ENCODE results near the gene DUSP1.

Gene DUSP1

DNA sequence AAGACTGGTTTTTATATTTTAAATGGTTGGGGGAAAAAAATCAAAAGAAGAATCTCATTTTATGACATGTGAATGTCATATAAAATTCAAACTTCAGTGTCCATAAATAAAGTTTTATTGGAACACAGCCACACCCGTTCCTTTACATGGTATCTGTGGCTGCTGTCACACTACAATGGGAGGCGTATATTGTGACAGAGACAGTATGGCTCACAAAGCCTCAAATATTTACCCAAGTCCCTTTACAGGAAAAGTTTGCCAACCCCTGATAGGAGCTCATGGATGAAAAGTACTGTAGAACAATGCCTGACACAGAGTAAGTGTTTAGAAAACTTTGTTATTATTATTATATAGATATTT lies 5.2 kb upstream of the DUSP1 start:
- no peak for DNase-seq

DNA sequence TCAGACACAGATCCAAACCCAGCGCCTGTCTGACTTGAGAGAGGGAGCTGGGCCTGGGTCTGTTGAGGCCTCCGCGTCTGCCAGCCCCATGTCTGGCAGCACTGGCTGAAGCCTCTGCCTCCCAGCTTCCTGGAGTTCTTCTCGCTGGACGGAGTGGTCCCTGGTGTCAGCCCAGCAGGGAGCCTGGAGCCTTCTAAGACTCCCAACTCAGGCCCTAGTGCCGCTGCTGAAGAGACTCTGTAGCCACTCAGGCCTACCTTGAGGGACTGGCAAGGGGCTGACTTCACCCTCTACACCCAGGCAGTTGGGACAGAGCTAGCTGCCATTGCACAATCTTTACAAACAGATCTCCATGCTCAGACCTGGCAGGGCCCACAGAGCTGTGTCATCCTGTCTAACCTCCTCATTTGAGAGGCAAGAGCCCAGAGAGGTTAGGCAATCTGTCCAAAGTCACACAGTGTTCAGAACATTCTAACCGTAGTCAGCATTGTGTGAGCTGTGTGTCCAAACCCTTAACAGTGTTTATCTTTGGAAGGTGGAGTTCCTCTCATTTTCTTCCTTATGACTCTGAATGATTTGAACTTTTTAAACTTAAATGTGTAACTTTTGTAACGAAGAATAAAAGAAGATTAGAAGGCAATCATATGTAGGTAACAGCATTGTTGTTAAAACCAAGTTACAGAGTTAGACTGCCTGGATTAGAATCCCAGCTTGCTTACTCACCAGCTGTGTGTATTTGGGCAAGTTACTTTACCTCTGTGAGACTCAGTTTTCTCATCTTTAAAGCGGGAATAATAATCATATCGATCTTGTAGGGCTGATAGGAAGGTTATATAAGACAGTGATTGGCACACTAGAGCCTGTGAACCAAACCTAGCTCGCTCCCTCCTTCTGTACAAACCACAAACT lies 4.6 kb upstream of the DUSP1 start:
- no peak for DNase-seq

DNA sequence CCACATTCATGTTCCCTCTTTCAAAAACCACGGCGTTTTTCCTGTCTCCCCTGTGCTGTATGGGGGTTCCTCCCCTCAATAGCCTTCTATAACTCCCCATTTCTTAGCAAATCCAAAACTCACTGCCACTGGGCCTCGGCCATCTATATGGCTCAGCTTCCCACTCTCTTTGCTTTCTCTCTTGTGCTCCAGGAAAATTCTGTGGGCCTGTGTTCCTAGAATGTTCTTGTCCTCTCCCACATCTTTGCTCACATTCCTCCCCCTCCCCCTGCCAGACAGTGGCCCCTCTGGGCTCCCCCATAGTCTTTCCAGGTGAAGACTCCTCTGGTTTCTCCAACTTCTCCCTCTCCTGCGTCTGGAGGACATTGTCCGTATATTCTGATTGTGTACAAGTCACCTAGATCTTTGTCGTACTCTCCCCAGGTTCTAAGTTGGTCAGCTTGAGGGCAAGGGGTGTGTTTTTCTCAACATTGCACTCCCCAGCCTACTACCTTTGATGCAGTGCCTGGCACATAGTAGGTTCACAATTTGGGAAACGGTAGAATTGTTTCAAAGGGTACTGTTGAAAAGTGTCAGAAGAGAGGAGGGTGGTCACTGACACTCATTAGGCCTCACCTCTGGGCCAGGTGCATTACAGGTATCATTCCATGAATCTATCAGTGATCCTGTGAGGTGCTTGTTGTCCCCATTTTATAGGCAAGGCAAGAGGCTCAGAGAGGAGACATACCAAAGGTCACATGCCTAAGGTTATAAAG lies 3.7 kb upstream of the DUSP1 start:
- DNase-seq: no peak

DNA sequence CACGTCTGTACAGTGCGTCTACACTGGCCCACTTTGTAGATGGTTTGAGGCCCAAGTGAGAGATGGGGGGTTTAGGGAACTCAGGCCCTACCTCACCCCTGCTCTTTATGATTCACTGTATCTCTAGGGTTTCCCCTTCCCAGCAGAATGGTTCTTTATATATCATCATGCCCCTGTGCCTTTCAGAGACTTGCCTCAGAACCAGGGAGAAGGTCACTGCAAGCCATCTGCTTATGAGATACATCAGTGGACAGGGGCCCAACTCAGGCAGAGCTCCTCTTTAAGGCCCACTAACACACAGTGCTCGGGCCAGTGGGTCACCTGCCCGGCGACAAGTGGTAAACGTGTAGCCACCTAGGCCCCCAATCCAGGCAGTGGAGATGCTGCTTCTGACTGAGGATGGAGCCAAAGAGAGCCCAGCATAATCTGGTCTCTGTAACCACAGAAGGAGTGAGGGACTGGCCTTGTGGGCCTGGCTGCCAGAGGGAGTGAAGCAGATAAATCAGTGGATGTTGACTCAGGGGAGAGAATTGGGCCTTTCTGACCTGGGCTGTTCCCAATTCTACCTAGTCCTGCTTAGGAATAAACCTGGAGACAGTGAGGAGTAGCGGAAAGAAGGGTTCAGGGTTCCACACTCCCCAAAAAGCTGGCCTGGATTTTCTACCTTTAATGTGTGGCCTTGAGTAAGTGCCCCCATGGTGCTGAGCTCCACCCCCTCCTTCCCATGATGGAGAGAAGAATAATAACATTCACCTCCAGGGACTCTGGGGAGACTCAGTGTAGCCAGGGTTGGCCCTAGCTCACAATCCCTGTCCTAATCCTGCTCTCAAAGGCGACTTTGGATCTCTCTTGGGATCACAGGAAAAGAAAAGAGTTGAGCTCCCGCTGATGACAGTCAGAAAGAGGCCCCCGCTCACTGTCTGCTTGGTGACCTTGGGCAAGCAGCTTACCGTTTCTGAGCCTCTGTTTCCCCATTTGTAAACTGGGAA lies 2.8 kb upstream of the DUSP1 start:
- DNase-seq: no peak

DNA sequence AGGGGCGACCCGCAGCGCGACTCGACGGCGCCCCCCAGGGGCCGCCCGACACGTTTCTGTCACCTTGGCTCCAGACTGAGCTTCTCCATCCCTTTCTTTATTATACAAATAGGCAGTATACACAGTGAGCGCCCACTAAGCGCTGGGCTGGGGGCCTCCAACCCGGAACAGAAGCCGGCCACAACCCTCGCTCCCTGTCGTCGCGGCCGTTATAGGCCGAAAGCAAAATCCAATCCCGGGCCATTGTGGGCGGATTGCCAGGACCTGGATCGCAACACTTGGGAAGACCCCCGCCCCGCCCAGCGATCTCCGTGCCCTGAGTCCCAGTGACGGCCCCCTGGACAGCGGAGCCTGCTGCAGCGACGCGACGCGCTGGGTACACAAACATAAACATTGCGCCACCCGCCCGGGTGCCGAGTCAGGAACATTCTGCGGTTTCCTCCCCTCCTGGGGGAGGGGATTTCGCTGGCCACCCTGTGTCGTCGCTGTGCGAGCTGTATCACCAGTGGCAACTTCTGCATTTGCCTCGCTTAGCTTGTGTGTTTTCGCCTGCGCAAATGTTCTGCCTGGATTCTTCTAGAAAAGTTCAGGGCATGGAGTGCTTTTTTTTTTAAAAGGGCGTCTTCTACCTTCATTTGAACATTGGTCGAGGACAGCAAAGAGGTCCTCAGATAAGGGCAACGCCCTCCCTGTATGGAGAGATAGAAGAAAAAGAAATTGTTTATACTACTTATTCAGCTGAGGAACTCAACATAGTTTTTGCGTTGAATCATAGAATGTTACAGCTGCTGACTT lies 1.3 kb upstream of the DUSP1 start:
- DNase-seq: peak; percentile 75

DNA sequence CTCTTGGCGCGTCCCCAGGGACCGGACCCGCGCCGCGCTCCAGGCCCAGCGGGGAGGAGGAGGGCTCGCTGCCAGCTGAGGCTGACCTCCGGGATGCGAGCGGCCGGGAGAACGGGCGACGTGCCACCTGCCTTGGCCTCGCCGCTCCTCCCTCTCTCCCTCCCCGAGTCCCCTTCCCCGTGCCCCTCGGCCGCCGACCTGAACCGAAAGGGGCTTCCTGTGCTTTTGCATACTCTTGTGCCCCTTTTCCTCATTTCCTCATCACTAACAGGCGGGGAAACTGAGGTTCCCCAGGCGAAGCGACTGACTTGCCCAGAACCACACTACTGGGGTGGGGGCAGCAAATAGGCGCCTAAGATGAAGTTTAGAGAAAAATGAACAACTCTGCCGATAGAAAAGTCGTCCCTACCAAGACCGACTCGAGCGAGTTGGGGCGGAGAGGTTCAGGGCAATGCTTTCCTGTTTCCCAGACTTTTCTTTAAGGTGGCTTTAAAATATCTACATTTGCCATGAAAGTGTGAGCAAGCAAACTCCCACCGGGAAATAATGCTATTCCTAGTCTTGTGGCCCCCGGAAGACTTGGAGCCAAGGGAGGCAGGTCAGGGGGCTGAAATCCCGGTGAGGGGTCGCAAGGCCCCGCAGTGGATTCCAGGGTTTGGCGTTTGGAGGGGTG lies 580 bp upstream of the DUSP1 start:
- DNase-seq: no peak

DNA sequence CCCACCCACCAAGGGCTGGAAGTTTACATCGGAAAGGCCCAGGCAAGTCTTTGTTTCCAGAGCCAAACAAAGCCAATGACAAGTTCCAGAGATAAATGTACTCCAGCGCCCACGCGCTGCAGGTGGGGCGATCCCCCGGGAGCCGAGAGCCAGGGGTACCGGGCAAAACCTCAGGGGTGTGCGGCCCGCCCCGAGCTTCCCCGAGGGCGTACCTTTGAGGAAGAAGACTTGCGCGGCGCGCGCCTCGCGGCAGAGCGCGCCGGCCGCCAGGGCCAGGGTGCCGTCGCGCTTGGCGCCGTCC lies 671 bp downstream of the DUSP1 start:
- DNase-seq: no peak

DNA sequence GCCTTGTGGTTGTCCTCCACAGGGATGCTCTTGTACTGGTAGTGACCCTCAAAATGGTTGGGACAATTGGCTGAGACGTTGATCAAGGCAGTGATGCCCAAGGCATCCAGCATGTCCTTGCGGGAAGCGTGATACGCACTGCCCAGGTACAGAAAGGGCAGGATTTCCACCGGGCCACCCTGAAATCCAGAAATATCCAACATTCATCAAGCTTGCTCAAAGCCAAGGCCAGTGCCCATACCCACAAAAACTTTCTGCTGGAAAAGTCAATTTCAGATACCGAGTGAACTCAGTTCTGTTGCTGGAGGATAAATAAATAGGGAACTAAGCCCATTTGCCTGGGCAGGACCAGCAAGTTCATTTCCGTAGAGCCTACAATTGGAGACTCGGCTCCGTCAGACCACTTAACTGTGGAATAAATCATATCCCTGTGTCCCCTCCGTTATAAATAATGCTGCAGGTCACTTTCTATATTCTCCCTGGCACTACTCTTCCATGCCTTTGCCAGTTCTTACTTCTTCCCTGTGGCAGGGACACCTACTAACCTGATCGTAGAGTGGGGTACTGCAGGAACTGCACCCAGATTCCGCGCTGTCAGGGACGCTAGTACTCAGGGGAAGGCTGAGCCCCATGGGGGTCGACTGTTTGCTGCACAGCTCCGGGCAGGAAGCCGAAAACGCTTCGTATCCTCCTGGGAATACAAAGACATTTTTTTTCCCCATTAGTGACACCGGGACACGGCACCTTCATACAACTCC lies 1.2 kb downstream of the DUSP1 start:
- no peak for DNase-seq

DNA sequence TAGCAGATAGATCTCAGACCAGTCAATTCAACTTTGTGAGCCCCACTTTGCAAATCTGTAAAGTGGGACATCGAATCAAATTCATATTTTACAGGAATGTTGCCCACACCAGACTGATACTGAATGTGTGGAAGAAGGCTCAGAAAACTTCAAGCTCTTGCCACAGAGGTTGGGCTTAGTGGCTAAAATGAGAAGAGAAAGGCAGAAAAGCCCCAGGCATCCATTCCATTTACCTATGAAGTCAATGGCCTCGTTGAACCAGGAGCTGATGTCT lies 1.7 kb downstream of the DUSP1 start:
- no peak for DNase-seq

DNA sequence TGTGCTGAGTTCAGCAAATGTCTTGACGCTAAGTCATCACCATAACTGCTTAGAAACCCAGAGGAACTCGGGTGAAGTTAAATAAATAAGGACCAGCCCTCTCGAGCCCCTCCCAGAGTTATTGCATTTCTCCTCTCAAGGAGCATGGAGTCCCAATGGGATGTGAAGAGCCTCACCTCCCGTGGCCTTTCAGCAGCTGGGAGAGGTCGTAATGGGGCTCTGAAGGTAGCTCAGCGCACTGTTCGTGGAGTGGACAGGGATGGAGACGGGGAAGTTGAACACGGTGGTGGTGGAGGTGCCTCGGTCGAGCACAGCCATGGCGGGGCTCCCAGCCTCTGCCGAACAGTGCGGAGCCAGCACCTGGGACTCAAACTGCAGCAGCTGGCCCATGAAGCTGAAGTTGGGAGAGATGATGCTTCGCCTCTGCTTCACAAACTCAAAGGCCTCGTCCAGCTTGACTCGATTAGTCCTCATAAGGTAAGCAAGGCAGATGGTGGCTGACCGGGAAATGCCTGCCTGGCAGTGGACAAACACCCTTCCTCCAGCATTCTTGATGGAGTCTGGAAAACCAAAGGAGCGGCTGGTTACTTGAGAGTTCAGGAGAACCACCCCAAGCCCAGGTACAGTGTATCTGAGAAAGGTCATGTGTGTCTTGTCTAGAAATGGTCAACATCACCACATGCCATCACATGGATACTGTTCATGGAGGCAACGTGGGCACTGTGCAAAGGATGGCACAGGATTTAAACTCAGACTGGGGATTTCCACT lies 2.2 kb downstream of the DUSP1 start:
- DNase-seq: no peak

DNA sequence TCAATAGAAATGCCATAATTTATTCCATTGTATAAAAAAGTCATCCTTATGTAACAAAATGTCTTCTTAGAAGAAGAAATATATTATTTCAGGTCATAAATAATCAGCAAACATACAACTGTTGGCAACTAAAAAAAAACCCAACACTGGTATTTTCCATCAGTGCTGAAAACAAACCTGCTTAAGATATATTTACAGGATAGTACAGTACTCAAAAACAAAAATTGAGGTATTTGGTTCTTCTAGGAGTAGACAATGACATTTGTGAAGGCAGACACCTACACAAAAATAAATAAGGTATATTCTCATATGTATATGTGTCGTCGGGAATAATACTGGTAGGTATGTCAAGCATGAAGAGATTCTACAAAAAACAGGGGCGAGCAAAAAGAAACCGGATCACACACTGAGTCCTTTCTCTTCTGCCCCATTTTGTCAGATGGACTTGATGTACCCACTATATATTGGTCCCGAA lies 2.9 kb downstream of the DUSP1 start:
- DNase-seq: no peak

DNA sequence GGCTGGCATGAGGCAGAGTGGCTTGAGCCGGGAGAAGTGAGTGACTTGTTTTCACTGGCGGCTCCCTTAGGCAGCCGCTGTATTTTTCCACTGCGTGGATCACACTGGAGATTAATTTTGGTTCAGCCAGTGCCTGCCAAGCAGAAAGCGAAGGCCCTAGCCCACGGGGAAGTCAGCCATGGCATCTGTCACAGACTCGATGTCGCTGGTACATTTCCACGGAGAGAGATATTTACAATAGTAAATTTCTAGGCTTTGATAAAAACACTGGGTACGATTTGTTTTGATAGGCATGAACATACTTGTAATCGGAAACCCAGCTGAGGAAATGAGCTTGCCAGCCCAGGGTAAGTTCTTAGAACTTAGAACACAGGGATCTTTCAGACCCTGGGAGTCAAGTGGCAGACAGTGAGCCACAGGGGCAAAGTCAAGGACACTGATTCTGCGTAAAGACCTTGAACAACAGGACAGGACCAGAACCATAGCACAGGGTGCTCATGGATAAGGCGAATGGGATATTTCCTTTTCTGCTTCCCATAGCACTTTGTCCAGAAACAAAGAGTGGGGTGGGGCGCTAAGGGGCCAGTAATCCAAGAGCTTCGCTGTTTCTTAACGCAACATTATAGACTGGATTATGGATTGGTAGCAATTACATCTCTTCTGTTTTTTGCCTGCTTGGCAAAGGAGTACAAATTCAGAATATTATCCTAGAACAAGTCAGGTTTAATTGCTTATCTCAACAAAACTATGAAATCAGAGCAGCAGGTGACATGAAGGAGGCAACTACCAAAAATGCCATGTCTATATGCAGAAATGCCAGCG lies 4.5 kb downstream of the DUSP1 start:
- no peak for DNase-seq

DNA sequence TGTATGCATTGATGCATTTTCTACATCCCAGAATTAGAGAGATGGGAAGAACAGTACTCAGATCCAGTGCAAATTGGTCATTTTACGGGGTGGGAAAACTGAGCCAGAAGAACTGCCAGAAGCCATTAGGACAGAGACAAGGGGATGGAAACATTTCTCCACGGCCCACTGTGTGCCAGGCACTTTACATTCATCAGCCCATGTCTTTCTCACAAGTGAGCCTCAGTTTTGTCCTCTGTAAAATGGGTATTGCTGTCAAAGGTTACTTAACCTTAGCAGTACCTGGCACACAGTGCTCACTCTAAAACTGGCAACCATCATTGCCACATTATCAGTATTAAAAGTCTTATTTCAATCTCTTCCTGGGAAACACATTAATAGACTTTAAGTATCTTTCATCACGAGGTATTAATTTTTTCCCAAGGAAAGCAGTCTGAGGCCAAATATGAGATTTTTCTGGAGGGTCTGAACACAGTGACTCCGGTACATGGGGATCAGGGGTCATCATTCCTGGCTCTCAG lies 5.2 kb downstream of the DUSP1 start:
- DNase-seq: no peak

DNA sequence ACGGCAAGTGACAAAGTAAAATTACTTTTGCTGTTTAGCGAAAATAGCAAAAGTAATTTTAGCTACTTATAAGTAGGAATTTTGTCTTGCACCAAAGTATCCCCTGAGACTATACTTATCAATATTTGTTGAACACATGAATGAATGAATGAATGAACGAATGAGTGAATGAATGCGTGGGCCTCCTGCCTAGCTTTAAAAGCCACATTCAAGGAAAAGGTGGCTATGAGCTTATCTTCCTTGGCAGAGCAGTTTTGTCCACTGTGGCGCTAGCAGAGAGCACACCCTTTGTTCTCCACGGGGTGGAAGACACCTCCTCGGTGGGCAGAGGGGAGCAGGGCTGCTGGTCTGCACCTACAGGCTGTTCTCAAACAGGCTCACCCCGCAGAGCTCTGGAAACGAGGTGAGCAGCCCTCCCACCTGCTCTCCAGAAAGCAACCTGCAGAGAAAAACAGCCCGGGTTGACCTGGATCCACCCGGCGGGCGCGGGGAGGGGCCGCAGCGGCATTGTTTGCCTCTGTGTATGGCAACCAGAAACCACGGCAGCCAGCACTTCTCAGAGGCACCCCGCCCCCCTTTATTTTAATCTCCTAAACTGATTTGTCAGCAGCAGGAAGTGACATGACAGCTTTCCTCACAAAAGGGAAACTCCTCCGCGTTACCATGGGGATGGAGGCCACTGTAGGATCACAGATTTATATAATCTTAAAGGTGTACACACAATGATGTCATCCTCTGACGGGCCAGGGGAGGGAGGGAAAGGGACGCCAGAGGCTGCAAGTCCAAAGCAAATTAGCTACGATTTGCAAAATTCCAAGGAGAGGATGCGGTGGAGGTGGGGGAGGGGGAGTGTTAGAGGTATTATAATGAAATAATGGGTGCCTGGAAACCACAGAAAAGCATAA lies 5.9 kb downstream of the DUSP1 start:
- DNase-seq: peak; percentile 81

DNA sequence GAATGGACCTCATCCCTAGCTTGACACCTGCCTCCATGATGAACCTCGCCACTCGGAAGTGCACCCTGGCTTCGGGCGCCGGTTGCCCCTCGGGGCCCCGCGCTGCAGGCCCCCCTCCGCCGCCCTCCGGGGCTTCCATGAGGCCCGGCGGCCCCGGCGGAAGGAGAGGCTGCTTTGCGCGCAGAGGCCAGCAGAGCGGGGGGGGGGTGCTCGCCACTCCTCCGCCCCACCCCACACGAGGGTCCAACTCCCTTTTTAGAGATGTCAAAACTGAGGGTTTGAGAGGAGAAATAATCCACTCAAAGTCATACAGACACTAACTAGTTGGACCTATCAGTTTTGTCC lies 7.9 kb downstream of the DUSP1 start:
- no peak for DNase-seq

DNA sequence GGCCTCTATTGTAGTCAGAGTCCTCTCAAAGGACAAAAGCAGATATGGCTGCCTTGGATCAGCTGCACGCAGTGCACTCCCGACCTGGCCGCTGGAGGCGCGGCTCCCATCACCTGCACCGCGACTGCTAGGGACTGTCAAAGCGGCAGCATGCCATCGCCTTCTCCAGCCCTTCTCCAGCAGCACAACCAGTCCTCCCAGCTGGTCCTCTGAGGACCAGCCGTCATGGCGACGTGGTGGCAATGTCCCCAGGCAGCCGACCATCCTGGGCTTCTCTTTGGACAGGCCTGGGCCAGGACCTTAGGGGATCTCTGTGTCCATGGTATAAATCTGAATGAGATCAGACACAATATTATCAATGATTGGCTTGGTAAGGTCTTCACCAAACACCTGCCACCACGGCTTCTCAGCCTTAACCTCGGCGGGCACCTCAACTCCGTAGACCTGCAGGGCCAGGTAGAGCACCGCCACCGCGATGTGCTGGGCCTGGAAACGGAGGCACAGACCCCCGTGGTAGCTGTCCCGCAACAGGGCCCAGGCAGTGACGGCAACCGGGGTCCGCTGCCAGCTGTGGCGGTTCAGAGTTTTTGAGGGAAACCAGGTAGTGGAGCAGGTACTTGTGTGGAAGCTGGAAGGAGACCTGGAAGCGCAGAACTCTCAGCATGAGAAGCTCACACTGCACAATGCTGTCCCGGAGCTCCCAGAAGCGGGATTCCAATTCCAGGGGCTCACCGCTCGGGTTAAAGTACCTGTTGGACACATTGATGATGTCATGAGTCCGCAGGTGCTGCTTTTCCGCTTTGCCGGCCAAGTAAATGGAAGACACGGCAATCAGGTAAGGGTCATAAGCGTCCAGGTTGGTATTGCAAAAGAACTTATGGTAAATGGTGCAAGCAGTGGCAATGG lies 8.5 kb downstream of the DUSP1 start:
- DNase-seq: no peak

DNA sequence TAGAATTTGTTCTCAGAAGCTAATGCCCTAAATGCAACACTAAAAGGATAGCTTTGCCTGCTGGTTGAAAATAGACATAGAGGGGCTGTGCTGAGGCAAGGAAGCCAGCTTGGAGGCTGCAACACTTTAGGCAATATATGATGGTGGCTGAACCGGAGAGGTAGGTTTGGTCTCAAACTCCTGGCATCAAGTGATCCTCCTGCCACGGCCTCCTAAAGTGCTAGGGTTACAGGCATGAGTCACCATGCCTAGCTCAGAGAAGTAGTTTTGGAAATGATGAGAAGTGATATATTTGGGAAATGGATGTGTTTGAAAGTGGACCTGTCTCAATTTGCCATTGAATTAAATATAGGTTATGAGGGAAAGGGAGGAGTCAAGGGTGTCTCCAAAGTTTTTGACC lies 10.0 kb downstream of the DUSP1 start:
- no peak for DNase-seq

Measured in stimulated activated CD4-positive, alpha-beta T cell treated with anti-CD3 and anti-CD28 coated beads, Interleukin-4, amount 100 ng/mL, for 1 hour (primary cell).